Measurements from ENCODE around the gene CEP72. TPM values are rescaled to one million over a fixed set of nuclear protein-coding genes. Genes with fewer than 3 reads are reported as not detected.

Gene CEP72
- total and polyA plus RNA-seq, 5 experiments from 2014 or later, result 2.8 to 28.8 (median 6.4) TPM

- Mint-ChIP-seq H3K9me3 (no peaks in the 10 kb centered on the region), H3K27ac (no peak overlapping the region), H3K27me3 (peaks cover 0 to 13% (median 0%) of the 10 kb centered on the region in 5 donors), H3K4me1 (peaks cover 3 to 16% (median 15%) of the 10 kb centered on the region in 4 donors), H3K4me3 (no peak overlapping the region), H3K36me3 (peaks cover 0 to 7% (median 4%) of the 10 kb centered on the region in 3 donors)
- DNase-seq (no peak), ATAC-seq (no peak)
- POLR2A ChIA-PET, result no interaction called here
These were observed 57.8 kb downstream of the CEP72 start for GRCh38 chr5:669842-670395.

GRCh38 chr5:670396-671270 lies 58.5 kb downstream of the CEP72 start:
- no peaks in the 10 kb centered on the region for H3K9me3 Mint-ChIP-seq
- H3K4me1 Mint-ChIP-seq, result peaks cover 3 to 16% (median 15%) of the 10 kb centered on the region in 4 donors
- no peak overlapping the region for H3K4me3 Mint-ChIP-seq
- ATAC-seq (no peak), DNase-seq (no peak)
- POLR2A ChIA-PET, result no interaction called here
- peaks cover 0 to 7% (median 4%) of the 10 kb centered on the region in 3 donors for H3K36me3 Mint-ChIP-seq
- H3K27ac Mint-ChIP-seq, result peak overlapping the region in 3 of 10 donors; percentile 60 to 75 (median 64)
- peaks cover 0 to 13% (median 0%) of the 10 kb centered on the region in 5 donors for H3K27me3 Mint-ChIP-seq

- no peak overlapping the region for H3K4me3 Mint-ChIP-seq
- H3K27ac Mint-ChIP-seq, result peak overlapping the region in 2 of 10 donors; percentile 96 to 97
- H3K27me3 Mint-ChIP-seq, result peaks cover 0 to 22% (median 4%) of the 10 kb centered on the region in 5 donors
- ATAC-seq, result peak; percentile 73 to 77
- POLR2A ChIA-PET, result no interaction called here
- peaks cover 0 to 7% (median 4%) of the 10 kb centered on the region in 3 donors for H3K36me3 Mint-ChIP-seq
- peaks cover 3 to 16% (median 15%) of the 10 kb centered on the region in 4 donors for H3K4me1 Mint-ChIP-seq
- peak; percentile 52 to 86 (median 65) for DNase-seq
- no peaks in the 10 kb centered on the region for H3K9me3 Mint-ChIP-seq
These were observed 59.6 kb downstream of the CEP72 start for GRCh38 chr5:671459-672328.

GRCh38 chr5:672329-673160 lies 60.4 kb downstream of the CEP72 start:
- H3K4me3 Mint-ChIP-seq, result peak overlapping the region; percentile 42 to 84 (median 66)
- ATAC-seq, result peak; percentile 60 to 76
- peak; percentile 50 to 88 (median 79) for DNase-seq
- POLR2A ChIA-PET, result no interaction called here
- H3K4me1 Mint-ChIP-seq, result peaks cover 3 to 16% (median 15%) of the 10 kb centered on the region in 4 donors
- peaks cover 0 to 1% (median under 1%) of the 10 kb centered on the region in 3 donors for H3K36me3 Mint-ChIP-seq
- peaks cover 0 to 24% (median 4%) of the 10 kb centered on the region in 5 donors for H3K27me3 Mint-ChIP-seq
- H3K9me3 Mint-ChIP-seq, result no peaks in the 10 kb centered on the region
- peak overlapping the region; percentile 57 to 97 (median 88) for H3K27ac Mint-ChIP-seq

- Mint-ChIP-seq H3K9me3 (no peaks in the 10 kb centered on the region), H3K4me3 (peak overlapping the region; percentile 42 to 84 (median 66)), H3K4me1 (peaks cover 3 to 16% (median 15%) of the 10 kb centered on the region in 4 donors), H3K27ac (peak overlapping the region; percentile 57 to 97 (median 88)), H3K36me3 (no peaks in the 10 kb centered on the region), H3K27me3 (peaks cover 0 to 24% (median 4%) of the 10 kb centered on the region in 5 donors)
- POLR2A ChIA-PET, result no interaction called here
- ATAC-seq, result no peak
- no peak for DNase-seq
These were observed 61.2 kb downstream of the CEP72 start for GRCh38 chr5:673161-673830.

GRCh38 chr5:673831-674629 lies 61.9 kb downstream of the CEP72 start:
- DNase-seq, result peak in 1 of 10 donors; percentile 61
- Mint-ChIP-seq H3K27me3 (peaks cover 0 to 24% (median 4%) of the 10 kb centered on the region in 5 donors), H3K4me3 (peak overlapping the region in 2 of 10 donors; percentile 28 to 33), H3K9me3 (no peaks in the 10 kb centered on the region), H3K27ac (peak overlapping the region in 4 of 10 donors; percentile 4 to 47 (median 40)), H3K4me1 (peaks cover 3 to 16% (median 15%) of the 10 kb centered on the region in 4 donors), H3K36me3 (no peaks in the 10 kb centered on the region)
- no peak for ATAC-seq
- POLR2A ChIA-PET, result no interaction called here

- H3K27ac Mint-ChIP-seq, result peak overlapping the region in 1 of 10 donors; percentile 33
- POLR2A ChIA-PET, result no interaction called here
- peaks cover 3 to 16% (median 15%) of the 10 kb centered on the region in 4 donors for H3K4me1 Mint-ChIP-seq
- H3K27me3 Mint-ChIP-seq, result peaks cover 0 to 24% (median 4%) of the 10 kb centered on the region in 5 donors
- no peaks in the 10 kb centered on the region for H3K9me3 Mint-ChIP-seq
- peak in 1 of 10 donors; percentile 57 for DNase-seq
- no peak for ATAC-seq
- H3K36me3 Mint-ChIP-seq, result no peaks in the 10 kb centered on the region
- H3K4me3 Mint-ChIP-seq, result no peak overlapping the region
These were observed 62.5 kb downstream of the CEP72 start for GRCh38 chr5:674630-675011.

- no peak for ATAC-seq
- H3K4me1 Mint-ChIP-seq, result peaks cover 3 to 16% (median 15%) of the 10 kb centered on the region in 4 donors
- POLR2A ChIA-PET, result no interaction called here
- no peaks in the 10 kb centered on the region for H3K9me3 Mint-ChIP-seq
- DNase-seq, result peak in 1 of 10 donors; percentile 51
- no peak overlapping the region for H3K4me3 Mint-ChIP-seq
- H3K36me3 Mint-ChIP-seq, result no peaks in the 10 kb centered on the region
- peak overlapping the region in 3 of 10 donors; percentile 28 to 56 (median 38) for H3K27ac Mint-ChIP-seq
- peaks cover 0 to 24% (median 4%) of the 10 kb centered on the region in 5 donors for H3K27me3 Mint-ChIP-seq
These were observed 63.2 kb downstream of the CEP72 start for GRCh38 chr5:675111-675870.

GRCh38 chr5:675871-676698 lies 63.9 kb downstream of the CEP72 start:
- Mint-ChIP-seq H3K9me3 (no peaks in the 10 kb centered on the region), H3K36me3 (no peaks in the 10 kb centered on the region), H3K27ac (peak overlapping the region in 2 of 10 donors; percentile 28 to 38), H3K4me3 (no peak overlapping the region), H3K27me3 (peaks cover 0 to 28% (median 4%) of the 10 kb centered on the region in 5 donors), H3K4me1 (peaks cover 3 to 16% (median 15%) of the 10 kb centered on the region in 4 donors)
- POLR2A ChIA-PET, result no interaction called here
- ATAC-seq (no peak), DNase-seq (no peak)
